DND-41 (cell line): ENCODE measurements around the gene MRPL24.

Source experiments
- ATAC-seq: fragments of 200-7000 bp; cut with Tn5 transposase; 3 replicates; pipeline ENCODE4 v1.9.1; 2021; ENCODE audit warnings: low read depth; ENCODE audit not compliant: insufficient read depth
- DNase-seq: peaks from one replicate; pipeline ENCODE4 v3.0.0-alpha.2; 2020
- H2AFZ ChIP-seq: 2 replicates; pipeline ENCODE4 v1.6.0; 2012; ENCODE audit warnings: low read depth, low read length
- H3K27ac ChIP-seq: 2 replicates; pipeline ENCODE4 v1.5.1; 2012; ENCODE audit warnings: low read length, inconsistent platforms
- H3K27me3 ChIP-seq: fragments of 200-600 bp; sonication (generic); 2 replicates; pipeline ENCODE4 v1.6.0; 2012; ENCODE audit warnings: low read length, mild to moderate bottlenecking, inconsistent platforms; ENCODE audit not compliant: insufficient read depth, poor library complexity
- H3K36me3 ChIP-seq: 2 replicates; pipeline ENCODE4 v1.5.1; 2012; ENCODE audit warnings: low read length, inconsistent platforms; ENCODE audit not compliant: insufficient read depth
- H3K4me1 ChIP-seq: 2 replicates; pipeline ENCODE4 v1.5.1; 2012; ENCODE audit warnings: mild to moderate bottlenecking, low read length; ENCODE audit not compliant: insufficient read depth
- H3K4me2 ChIP-seq: 2 replicates; pipeline ENCODE4 v1.6.0; 2012; ENCODE audit warnings: mild to moderate bottlenecking, moderate library complexity, low read length, inconsistent platforms; ENCODE audit not compliant: insufficient read depth
- H3K4me3 ChIP-seq, 2 experiments: fragments of 200-600 bp in 1 of 2; shearing (Covaris generic) in 1 of 2; 2 replicates each; pipeline ENCODE4 v1.5.1; 2012 to 2016; ENCODE audit warnings: inconsistent platforms in 2 of 2, low read length in 2 of 2, mild to moderate bottlenecking in 2 of 2, low read depth in 1 of 2, moderate library complexity in 1 of 2
- H3K79me2 ChIP-seq: 2 replicates; pipeline ENCODE4 v1.6.0; 2012; ENCODE audit warnings: low read length, inconsistent platforms; ENCODE audit not compliant: insufficient read depth
- H3K9ac ChIP-seq: 2 replicates; pipeline ENCODE4 v1.6.0; 2012; ENCODE audit warnings: low read depth, mild to moderate bottlenecking, inconsistent platforms, low read length, moderate library complexity
- H3K9me3 ChIP-seq: 2 replicates; pipeline ENCODE4 v1.5.1; 2012; ENCODE audit warnings: low read length, moderate library complexity, mild to moderate bottlenecking, inconsistent platforms; ENCODE audit not compliant: insufficient read depth, severe bottlenecking
- H4K20me1 ChIP-seq: 2 replicates; pipeline ENCODE4 v1.6.0; 2012; ENCODE audit warnings: low read length; ENCODE audit not compliant: insufficient read depth
- CTCF ChIP-seq: IDR thresholded peaks from 2 replicates; pipeline ENCODE4 v1.5.1; 2012; ENCODE audit warnings: borderline replicate concordance, low read length, moderate library complexity, mild to moderate bottlenecking; ENCODE audit not compliant: poor library complexity, severe bottlenecking; ENCODE audit errors: extremely low read depth
- EZH2 ChIP-seq: IDR thresholded peaks from 3 replicates; pipeline ENCODE4 v1.6.1; 2012; ENCODE audit warnings: borderline replicate concordance, low read depth, mild to moderate bottlenecking, moderate library complexity, low read length, inconsistent platforms; ENCODE audit not compliant: severe bottlenecking

The MRPL24 gene

GRCh38 chr1:156728599-156729462 is 12.1 kb downstream of the MRPL24 start, which contains the start of gene ISG20L2:
Gene ISG20L2 (minus strand): TSS chr1:156728766. CDS start chr1:156727652, 1,114 bp downstream.
- Histone ChIP-seq H3K4me3 (peak within 1 kb of the TSS; percentile 77 to 78), H3K79me2 (peaks cover 52% of the 10 kb centered on the region), H3K4me2 (peak within 1 kb of the TSS; percentile 92), H3K9ac (peak within 1 kb of the TSS; percentile 78), H3K27ac (peak within 1 kb of the TSS; percentile 82), H3K27me3 (no peaks in the 10 kb centered on the region), H3K9me3 (no peaks in the 10 kb centered on the region), H4K20me1 (peaks cover 34% of the 10 kb centered on the region), H2AFZ (peak within 1 kb of the TSS; percentile 97), H3K4me1 (peaks cover 53% of the 10 kb centered on the region), H3K36me3 (peaks cover 34% of the 10 kb centered on the region)
- ATAC-seq (peak; percentile 87), DNase-seq (peak; percentile 95)
- TF ChIP-seq EZH2 (no peak), CTCF (no peak)

GRCh38 chr1:156727926-156728598 is 12.8 kb downstream of the MRPL24 start, which contains the start of gene METTL25B:
Gene METTL25B (plus strand): TSS chr1:156728469. CDS start chr1:156729105, 636 bp downstream.
- peaks cover 40% of the 10 kb centered on the region for H3K36me3 ChIP-seq
- peak within 1 kb of the TSS; percentile 82 for H3K27ac ChIP-seq
- no peak for DNase-seq
- no peaks in the 10 kb centered on the region for H3K27me3 ChIP-seq
- H2AFZ ChIP-seq: peak within 1 kb of the TSS; percentile 97
- H3K9ac ChIP-seq: peak within 1 kb of the TSS; percentile 78
- peaks cover 56% of the 10 kb centered on the region for H3K4me1 ChIP-seq
- H3K9me3 ChIP-seq: no peaks in the 10 kb centered on the region
- H3K79me2 ChIP-seq: peaks cover 60% of the 10 kb centered on the region
- H3K4me2 ChIP-seq: peak within 1 kb of the TSS; percentile 92
- peaks cover 42% of the 10 kb centered on the region for H4K20me1 ChIP-seq
- H3K4me3 ChIP-seq: peak within 1 kb of the TSS; percentile 77 to 78
- TF ChIP-seq EZH2 (no peak), CTCF (no peak)
- ATAC-seq: peak; percentile 72

- Histone ChIP-seq H3K36me3 (peaks cover 45% of the 10 kb centered on the region), H3K79me2 (peaks cover 63% of the 10 kb centered on the region), H3K9me3 (no peaks in the 10 kb centered on the region), H3K27ac (peak overlapping the region; percentile 82), H3K9ac (peak overlapping the region; percentile 78), H3K4me1 (peaks cover 56% of the 10 kb centered on the region), H3K4me2 (peak overlapping the region; percentile 92), H3K27me3 (no peaks in the 10 kb centered on the region), H3K4me3 (peak overlapping the region; percentile 77 to 78), H2AFZ (peak overlapping the region; percentile 86), H4K20me1 (peaks cover 46% of the 10 kb centered on the region)
- ATAC-seq (no peak), DNase-seq (no peak)
- TF ChIP-seq EZH2 (no peak), CTCF (no peak)
Measured at GRCh38 chr1:156727492-156727891, 13.4 kb downstream of the MRPL24 start.
